Mesothelial cell of epicardium (in vitro differentiated cells): Measurements from ENCODE around the gene HCK. TPM values are rescaled to one million over a fixed set of nuclear protein-coding genes. Genes with fewer than 3 reads are reported as not detected.

Experiments
- DNase-seq, 2 experiments: peaks; one replicate each; pipeline ENCODE4 v3.0.0; 2021; ENCODE audit warnings: low spot score in 2 of 2; ENCODE audit not compliant: unreplicated experiment in 2 of 2
- H3K27ac Mint-ChIP-seq: 2 replicates; pipeline ENCODE4 v1.8.0; 2021; ENCODE audit warnings: mixed read lengths
- H3K27me3 Mint-ChIP-seq: 2 replicates; pipeline ENCODE4 v1.8.0; 2021; ENCODE audit warnings: low read depth, mixed read lengths
- H3K36me3 Mint-ChIP-seq: 2 replicates; pipeline ENCODE4 v1.8.0; 2021; ENCODE audit warnings: mixed read lengths
- H3K4me1 Mint-ChIP-seq: 2 replicates; pipeline ENCODE4 v1.8.0; 2021; ENCODE audit warnings: mixed read lengths
- H3K4me3 Mint-ChIP-seq: 2 replicates; pipeline ENCODE4 v1.8.0; 2021; ENCODE audit warnings: mild to moderate bottlenecking, moderate library complexity, mixed read lengths
- H3K9me3 Mint-ChIP-seq: 2 replicates; pipeline ENCODE4 v1.8.0; 2021; ENCODE audit warnings: mixed read lengths
- total RNA-seq: library from RNA; stranded (reverse); gene quantifications from 3 replicates; pipeline ENCODE4 v1.2.1, GENCODE V29; 2021
- TF ChIP-seq, protein P1 (sequence below): fragments of 200-600 bp; sonication (generic); IDR thresholded peaks from one replicate; pipeline ENCODE4 v1.5.0; 2021; ENCODE audit warnings: antibody characterized with exemption; ENCODE audit not compliant: unreplicated experiment

The HCK gene
- total RNA-seq, 1 donor from 2014 or later: not detected

DNA sequence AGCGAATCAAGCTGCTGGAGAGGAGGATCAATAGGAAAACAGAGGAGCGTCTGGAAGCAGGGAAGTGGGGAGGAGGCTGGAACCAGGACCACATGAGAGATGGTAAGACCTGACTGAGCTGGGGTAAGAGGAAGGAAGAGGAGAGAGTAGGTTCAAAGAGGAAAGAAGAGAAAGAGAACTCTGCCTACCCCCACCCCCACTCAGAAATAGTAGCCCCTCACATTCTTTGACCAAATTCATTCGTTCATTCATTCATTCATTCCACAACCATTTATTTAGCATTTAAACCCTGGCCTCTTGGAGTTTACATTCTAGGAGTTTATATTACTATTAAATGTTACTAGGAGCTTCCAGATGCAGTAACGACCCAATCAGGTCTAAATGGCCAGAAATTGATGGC is 15.8 kb upstream of the HCK start:
- H3K27me3 Mint-ChIP-seq: peaks cover 69% of the 10 kb centered on the region
- no peaks in the 10 kb centered on the region for H3K9me3 Mint-ChIP-seq
- DNase-seq: no peak
- H3K4me3 Mint-ChIP-seq: no peak overlapping the region
- H3K4me1 Mint-ChIP-seq: peaks cover 3% of the 10 kb centered on the region
- H3K36me3 Mint-ChIP-seq: no peaks in the 10 kb centered on the region
- no peak overlapping the region for H3K27ac Mint-ChIP-seq
- TF ChIP-seq, protein P1, sequence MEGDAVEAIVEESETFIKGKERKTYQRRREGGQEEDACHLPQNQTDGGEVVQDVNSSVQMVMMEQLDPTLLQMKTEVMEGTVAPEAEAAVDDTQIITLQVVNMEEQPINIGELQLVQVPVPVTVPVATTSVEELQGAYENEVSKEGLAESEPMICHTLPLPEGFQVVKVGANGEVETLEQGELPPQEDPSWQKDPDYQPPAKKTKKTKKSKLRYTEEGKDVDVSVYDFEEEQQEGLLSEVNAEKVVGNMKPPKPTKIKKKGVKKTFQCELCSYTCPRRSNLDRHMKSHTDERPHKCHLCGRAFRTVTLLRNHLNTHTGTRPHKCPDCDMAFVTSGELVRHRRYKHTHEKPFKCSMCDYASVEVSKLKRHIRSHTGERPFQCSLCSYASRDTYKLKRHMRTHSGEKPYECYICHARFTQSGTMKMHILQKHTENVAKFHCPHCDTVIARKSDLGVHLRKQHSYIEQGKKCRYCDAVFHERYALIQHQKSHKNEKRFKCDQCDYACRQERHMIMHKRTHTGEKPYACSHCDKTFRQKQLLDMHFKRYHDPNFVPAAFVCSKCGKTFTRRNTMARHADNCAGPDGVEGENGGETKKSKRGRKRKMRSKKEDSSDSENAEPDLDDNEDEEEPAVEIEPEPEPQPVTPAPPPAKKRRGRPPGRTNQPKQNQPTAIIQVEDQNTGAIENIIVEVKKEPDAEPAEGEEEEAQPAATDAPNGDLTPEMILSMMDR: no peak

DNA sequence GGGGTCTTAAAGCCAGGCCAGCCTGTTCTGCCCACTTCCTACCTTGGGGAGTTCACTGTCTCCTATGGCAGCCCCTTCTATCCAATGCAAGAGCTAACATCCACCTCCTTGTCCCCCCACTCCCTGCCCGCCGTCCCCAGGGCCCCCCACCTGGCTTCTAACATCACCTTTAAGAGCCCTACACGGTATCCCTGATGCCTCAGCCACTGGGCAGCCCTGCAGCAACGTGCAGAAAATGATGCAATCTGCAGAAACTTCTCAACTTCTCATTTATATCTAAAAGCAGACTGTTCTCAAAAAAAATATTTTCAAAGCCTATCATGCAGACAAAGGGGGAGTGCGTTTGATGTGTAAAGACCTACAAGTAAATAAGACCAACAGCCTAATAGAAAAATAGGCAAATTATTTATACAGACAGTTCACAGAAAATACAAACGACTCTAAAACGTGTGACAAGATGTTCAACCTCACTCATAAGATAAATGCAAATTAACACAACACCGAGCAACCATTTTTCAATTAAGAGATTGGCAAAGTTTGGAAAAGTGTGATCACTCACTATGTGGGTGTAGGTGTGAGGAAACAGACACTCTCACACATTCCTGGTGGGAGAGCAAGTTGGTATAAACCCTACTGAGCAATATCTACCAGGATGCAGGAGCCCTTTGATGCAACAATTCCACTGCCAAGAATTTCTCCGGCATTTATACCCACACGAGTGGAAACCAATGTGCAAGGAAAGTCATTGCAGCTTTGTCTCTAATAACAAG is 15.1 kb upstream of the HCK start:
- Mint-ChIP-seq H3K9me3 (no peaks in the 10 kb centered on the region), H3K36me3 (no peaks in the 10 kb centered on the region), H3K4me3 (no peak overlapping the region), H3K27me3 (peaks cover 66% of the 10 kb centered on the region), H3K27ac (no peak overlapping the region), H3K4me1 (peaks cover 3% of the 10 kb centered on the region)
- TF ChIP-seq, protein P1: no peak
- no peak for DNase-seq

GRCh38 chr20:32037929-32038328 is 14.1 kb upstream of the HCK start:
- TF ChIP-seq, protein P1: no peak
- H3K9me3 Mint-ChIP-seq: no peaks in the 10 kb centered on the region
- H3K36me3 Mint-ChIP-seq: no peaks in the 10 kb centered on the region
- peaks cover 65% of the 10 kb centered on the region for H3K27me3 Mint-ChIP-seq
- peaks cover 3% of the 10 kb centered on the region for H3K4me1 Mint-ChIP-seq
- H3K27ac Mint-ChIP-seq: no peak overlapping the region
- H3K4me3 Mint-ChIP-seq: no peak overlapping the region
- no peak for DNase-seq

- Mint-ChIP-seq H3K4me3 (no peak overlapping the region), H3K27me3 (peaks cover 56% of the 10 kb centered on the region), H3K27ac (no peak overlapping the region), H3K4me1 (peaks cover 3% of the 10 kb centered on the region), H3K36me3 (no peaks in the 10 kb centered on the region), H3K9me3 (no peaks in the 10 kb centered on the region)
- TF ChIP-seq, protein P1: no peak
- DNase-seq: no peak
These were observed 11.7 kb upstream of the HCK start for GRCh38 chr20:32040142-32040953.

GRCh38 chr20:32045999-32046398 is 6.0 kb upstream of the HCK start:
- Mint-ChIP-seq H3K9me3 (no peaks in the 10 kb centered on the region), H3K27me3 (peaks cover 76% of the 10 kb centered on the region), H3K4me3 (no peak overlapping the region), H3K27ac (no peak overlapping the region), H3K36me3 (no peaks in the 10 kb centered on the region), H3K4me1 (no peaks in the 10 kb centered on the region)
- TF ChIP-seq, protein P1: no peak
- DNase-seq: no peak
